Measurements from ENCODE around the gene COA1. TPM values are rescaled to one million over a fixed set of nuclear protein-coding genes. Genes with fewer than 3 reads are reported as not detected.

COA1 gene
- total and polyA plus RNA-seq, 8 donors = 41.5 to 89.2 (median 75.6) TPM

DNA sequence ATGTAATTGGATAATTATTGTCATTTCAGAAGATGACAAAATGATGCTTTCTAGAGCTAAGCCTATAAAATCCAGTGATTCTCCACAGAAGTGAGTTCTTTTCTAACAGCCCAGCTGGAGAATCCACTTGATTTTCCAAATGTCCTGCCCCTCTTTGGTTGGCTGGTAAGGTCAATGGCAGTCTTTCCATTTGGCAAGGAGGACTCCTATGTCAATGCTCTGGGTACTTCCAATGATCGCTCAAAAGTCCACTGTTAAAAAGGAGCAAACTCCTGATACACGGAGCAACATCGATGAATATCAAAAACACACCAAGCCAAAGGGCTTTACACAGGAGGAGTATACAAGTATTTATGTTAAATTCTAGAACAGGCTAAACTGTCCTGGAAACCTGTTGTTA is 88.6 kb downstream of the COA1 start:
- peaks cover 0 to 76% of the 10 kb centered on the region in 2 donors for H3K36me3 ChIP-seq
- H3K27ac ChIP-seq = peak overlapping the region; percentile 77 to 82

DNA sequence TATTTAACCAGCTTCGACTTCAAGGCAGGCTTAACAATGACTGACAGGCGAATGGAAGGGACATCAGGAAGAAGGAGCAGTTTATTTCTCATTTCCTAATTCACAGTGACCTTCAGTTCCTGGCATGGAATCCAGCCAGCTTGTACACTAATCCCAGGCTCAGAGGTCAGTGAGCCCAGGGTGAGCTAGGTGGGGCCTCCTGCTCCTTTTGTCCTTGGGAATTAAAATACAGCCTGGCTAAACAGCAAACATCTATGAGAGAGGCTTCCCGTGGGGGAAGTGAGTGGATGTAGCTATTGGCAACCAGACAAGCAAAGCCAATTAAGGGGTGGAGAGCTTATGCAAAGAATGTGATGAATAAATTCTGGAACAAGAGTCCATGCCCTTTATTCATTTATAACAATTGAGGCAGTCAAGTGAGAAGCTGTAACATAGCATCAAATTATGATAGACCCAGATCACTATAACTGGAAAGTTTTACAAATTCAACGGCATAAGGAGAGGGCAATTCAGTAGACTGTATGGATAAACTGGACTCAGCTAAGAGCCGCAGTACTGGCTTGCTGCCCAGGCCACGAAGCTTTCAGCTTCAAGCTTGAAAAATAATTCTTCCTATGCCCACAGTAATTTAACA is 89.3 kb downstream of the COA1 start:
- TF ChIP-seq, protein P1, sequence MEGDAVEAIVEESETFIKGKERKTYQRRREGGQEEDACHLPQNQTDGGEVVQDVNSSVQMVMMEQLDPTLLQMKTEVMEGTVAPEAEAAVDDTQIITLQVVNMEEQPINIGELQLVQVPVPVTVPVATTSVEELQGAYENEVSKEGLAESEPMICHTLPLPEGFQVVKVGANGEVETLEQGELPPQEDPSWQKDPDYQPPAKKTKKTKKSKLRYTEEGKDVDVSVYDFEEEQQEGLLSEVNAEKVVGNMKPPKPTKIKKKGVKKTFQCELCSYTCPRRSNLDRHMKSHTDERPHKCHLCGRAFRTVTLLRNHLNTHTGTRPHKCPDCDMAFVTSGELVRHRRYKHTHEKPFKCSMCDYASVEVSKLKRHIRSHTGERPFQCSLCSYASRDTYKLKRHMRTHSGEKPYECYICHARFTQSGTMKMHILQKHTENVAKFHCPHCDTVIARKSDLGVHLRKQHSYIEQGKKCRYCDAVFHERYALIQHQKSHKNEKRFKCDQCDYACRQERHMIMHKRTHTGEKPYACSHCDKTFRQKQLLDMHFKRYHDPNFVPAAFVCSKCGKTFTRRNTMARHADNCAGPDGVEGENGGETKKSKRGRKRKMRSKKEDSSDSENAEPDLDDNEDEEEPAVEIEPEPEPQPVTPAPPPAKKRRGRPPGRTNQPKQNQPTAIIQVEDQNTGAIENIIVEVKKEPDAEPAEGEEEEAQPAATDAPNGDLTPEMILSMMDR (IDR thresholded peaks at IDR 0.05) = no peak
- Histone ChIP-seq H3K36me3 (peaks cover 0 to 71% of the 10 kb centered on the region in 2 donors), H3K27me3 (no peaks in the 10 kb centered on the region), H3K27ac (peak overlapping the region; percentile 77 to 82), H3K4me1 (peaks cover 15 to 36% of the 10 kb centered on the region in 2 donors), H3K4me3 (no peak overlapping the region), H3K9me3 (no peaks in the 10 kb centered on the region)
- DNase-seq (peak in 2 of 4 donors; percentile 61 to 72), ATAC-seq (peak; percentile 69)
- intact Hi-C loops (cut with DNase I) = no loop called here

More for the DNA sequence above, 88.6 kb downstream of the COA1 start:
- H3K4me3 ChIP-seq = no peak overlapping the region
- no peak for ATAC-seq
- peaks cover 15 to 42% of the 10 kb centered on the region in 2 donors for H3K4me1 ChIP-seq
- H3K9me3 ChIP-seq = no peaks in the 10 kb centered on the region
- intact Hi-C loops (cut with DNase I) = no loop called here
- TF ChIP-seq, protein P1 (IDR thresholded peaks at IDR 0.05) = no peak
- no peak for DNase-seq
- no peaks in the 10 kb centered on the region for H3K27me3 ChIP-seq

DNA sequence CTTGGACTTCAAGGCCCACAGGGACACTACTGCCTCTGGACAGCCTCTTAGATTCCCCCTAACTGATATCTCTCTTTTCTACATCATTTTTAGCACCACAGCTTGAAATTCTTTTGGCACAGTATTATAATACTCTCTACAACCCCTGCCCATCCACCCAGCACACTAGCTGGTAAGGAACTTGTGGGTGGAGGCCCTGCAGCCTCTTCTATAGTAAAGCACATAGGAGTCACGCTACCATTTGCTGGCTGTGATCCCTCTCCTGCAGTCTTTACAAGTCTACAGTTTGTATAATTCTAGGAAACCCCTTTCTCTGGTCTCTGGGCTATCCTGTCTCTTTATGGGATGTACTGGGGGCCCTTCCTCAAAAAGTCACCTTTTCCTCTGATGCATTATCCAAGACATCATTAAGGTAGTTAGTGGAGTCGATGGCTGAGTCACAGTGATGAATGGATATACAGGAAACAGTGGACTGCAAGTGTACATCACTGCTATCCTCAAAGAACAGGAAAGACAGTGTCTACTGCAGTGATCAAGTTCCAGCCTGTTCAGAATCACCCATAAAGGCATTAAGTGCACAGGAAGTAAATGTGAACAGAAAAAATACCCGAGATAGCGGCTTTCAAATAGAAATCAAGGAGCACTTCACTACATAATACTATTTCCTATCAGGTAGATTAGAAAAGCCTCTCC is 92.1 kb downstream of the COA1 start:
- no peak for DNase-seq
- intact Hi-C loops (cut with DNase I) = no loop called here
- Histone ChIP-seq H3K4me3 (no peak overlapping the region), H3K27ac (peak overlapping the region in 1 of 2 donors; percentile 35), H3K4me1 (peaks cover 15 to 36% of the 10 kb centered on the region in 2 donors), H3K27me3 (no peaks in the 10 kb centered on the region), H3K9me3 (no peaks in the 10 kb centered on the region), H3K36me3 (peaks cover 0 to 65% of the 10 kb centered on the region in 2 donors)
- TF ChIP-seq, protein P1 (IDR thresholded peaks at IDR 0.05) = no peak
- ATAC-seq = no peak

DNA sequence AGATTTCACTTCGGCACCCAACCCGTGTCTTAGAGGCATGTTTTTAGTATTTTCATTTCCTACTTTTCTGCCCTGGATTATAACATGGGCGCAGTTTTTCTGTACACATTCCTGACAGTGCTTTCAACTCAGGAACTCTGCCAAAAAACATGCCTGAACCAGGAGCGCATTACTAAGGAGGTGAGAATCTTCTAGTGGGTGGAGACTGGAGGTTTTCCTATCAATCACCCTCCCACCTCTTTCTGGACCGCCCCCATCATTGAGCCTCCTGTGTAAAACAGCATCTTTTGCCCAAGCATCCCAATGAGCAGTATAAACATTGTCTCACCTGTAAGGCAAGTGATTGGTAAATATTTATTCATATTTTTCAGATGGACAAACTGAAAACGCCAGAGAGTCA is 93.2 kb downstream of the COA1 start:
- TF ChIP-seq, protein P1 (IDR thresholded peaks at IDR 0.05) = no peak
- Histone ChIP-seq H3K4me3 (no peak overlapping the region), H3K27ac (peak overlapping the region; percentile 59 to 61), H3K27me3 (no peaks in the 10 kb centered on the region), H3K36me3 (peaks cover 0 to 68% of the 10 kb centered on the region in 2 donors), H3K4me1 (peaks cover 15 to 40% of the 10 kb centered on the region in 2 donors), H3K9me3 (no peaks in the 10 kb centered on the region)
- peak; percentile 83 for ATAC-seq
- DNase-seq = peak in 2 of 4 donors; percentile 43 to 67
- intact Hi-C loops (cut with DNase I) = no loop called here

DNA sequence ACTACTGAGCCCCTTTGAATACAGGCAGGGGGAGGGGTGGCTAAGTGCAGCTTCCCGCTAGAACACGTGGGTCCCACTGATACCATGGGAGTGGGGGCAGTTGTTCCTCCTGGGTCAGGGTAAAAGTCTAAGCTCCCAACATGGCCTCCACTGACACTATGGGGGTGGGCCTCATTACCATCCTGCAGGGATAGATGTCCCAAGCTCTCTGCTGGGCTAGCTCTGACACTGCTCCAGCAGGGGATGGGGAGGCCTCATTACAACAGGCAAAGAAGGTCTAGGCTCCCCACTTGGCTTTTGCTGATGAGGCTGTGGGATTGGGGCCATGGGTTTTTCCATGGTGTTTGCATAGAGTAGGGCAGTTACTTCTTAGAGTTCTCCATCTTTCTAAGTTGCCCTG is 94.9 kb downstream of the COA1 start:
- intact Hi-C loops (cut with DNase I) = no loop called here
- Histone ChIP-seq H3K27me3 (no peaks in the 10 kb centered on the region), H3K4me1 (peaks cover 13 to 28% of the 10 kb centered on the region in 2 donors), H3K4me3 (no peak overlapping the region), H3K27ac (no peak overlapping the region), H3K9me3 (no peaks in the 10 kb centered on the region), H3K36me3 (peaks cover 0 to 58% of the 10 kb centered on the region in 2 donors)
- TF ChIP-seq, protein P1 (IDR thresholded peaks at IDR 0.05) = no peak
- ATAC-seq = no peak
- DNase-seq = no peak
